MM.1S (cell line): Measurements from ENCODE around the gene AHRR.

Experiments
- DNase-seq: peaks from one replicate; pipeline ENCODE4 v3.0.0-alpha.2; 2015
- H2AFZ ChIP-seq: fragments of 300-600 bp; sonication (generic); 2 replicates; pipeline ENCODE4 v1.6.0; 2016; ENCODE audit warnings: antibody characterized with exemption, low read length
- H3F3A ChIP-seq: fragments of 300-600 bp; sonication (generic); 2 replicates; pipeline ENCODE4 v1.6.1; 2016; ENCODE audit warnings: mild to moderate bottlenecking, antibody characterized with exemption, low read length, moderate library complexity, mixed read lengths; ENCODE audit not compliant: insufficient read depth
- H3K27ac ChIP-seq: fragments of 300-600 bp; sonication (generic); 2 replicates; pipeline ENCODE4 v1.5.1; 2016; ENCODE audit warnings: mild to moderate bottlenecking, low read length
- H3K27me3 ChIP-seq: fragments of 300-600 bp; sonication (generic); replicated peaks from 2 replicates; pipeline ENCODE4 v1.6.0; 2016; ENCODE audit warnings: low read length; ENCODE audit not compliant: insufficient read depth
- H3K36me3 ChIP-seq: fragments of 300-600 bp; sonication (generic); replicated peaks from 2 replicates; pipeline ENCODE4 v1.6.1; 2016; ENCODE audit warnings: mild to moderate bottlenecking, low read length, mixed read lengths; ENCODE audit not compliant: insufficient read depth
- H3K4me1 ChIP-seq: fragments of 300-600 bp; sonication (generic); 2 replicates; pipeline ENCODE4 v1.6.1; 2016; ENCODE audit warnings: low read length, mixed read lengths
- H3K4me2 ChIP-seq: fragments of 300-600 bp; sonication (generic); 2 replicates; pipeline ENCODE4 v1.6.0; 2016; ENCODE audit warnings: low read depth, low read length
- H3K4me3 ChIP-seq: fragments of 300-600 bp; sonication (generic); 2 replicates; pipeline ENCODE4 v1.5.1; 2016; ENCODE audit warnings: low read length, mixed read lengths
- H3K79me2 ChIP-seq: fragments of 300-600 bp; sonication (generic); 2 replicates; pipeline ENCODE4 v1.6.1; 2016; ENCODE audit warnings: mixed run types, low read length, mixed read lengths
- H3K9ac ChIP-seq: fragments of 300-600 bp; sonication (generic); 2 replicates; pipeline ENCODE4 v1.6.1; 2016; ENCODE audit warnings: low read length, mixed read lengths
- H3K9me2 ChIP-seq: fragments of 300-600 bp; sonication (generic); replicated peaks from 2 replicates; pipeline ENCODE4 v1.6.1; 2016; ENCODE audit warnings: mild to moderate bottlenecking, low read length, mixed read lengths; ENCODE audit not compliant: insufficient read depth
- H3K9me3 ChIP-seq: fragments of 300-600 bp; sonication (generic); replicated peaks from 2 replicates; pipeline ENCODE4 v1.6.1; 2016; ENCODE audit warnings: mild to moderate bottlenecking, low read length, mixed read lengths; ENCODE audit not compliant: insufficient read depth
- H4K20me1 ChIP-seq: fragments of 300-600 bp; sonication (generic); 2 replicates; pipeline ENCODE4 v1.6.1; 2016; ENCODE audit warnings: mild to moderate bottlenecking, low read length, moderate library complexity, mixed read lengths; ENCODE audit not compliant: insufficient read depth
- CTCF ChIP-seq: fragments of 300-600 bp; sonication (generic); IDR thresholded peaks from 2 replicates; pipeline ENCODE4 v1.5.1; 2016; ENCODE audit warnings: antibody characterized with exemption, low read length, mixed read lengths
- EZH2 ChIP-seq: fragments of 300-600 bp; sonication (generic); optimal IDR thresholded peaks from 2 replicates; pipeline ENCODE3; 2017; ENCODE audit warnings: low read depth, mild to moderate bottlenecking, antibody characterized with exemption, low read length, mixed read lengths
- EZH2phosphoT487 ChIP-seq: fragments of 300-600 bp; sonication (generic); IDR thresholded peaks from 2 replicates; pipeline ENCODE4 v1.6.1; 2018; ENCODE audit warnings: antibody characterized with exemption, low read length

AHRR gene

DNA sequence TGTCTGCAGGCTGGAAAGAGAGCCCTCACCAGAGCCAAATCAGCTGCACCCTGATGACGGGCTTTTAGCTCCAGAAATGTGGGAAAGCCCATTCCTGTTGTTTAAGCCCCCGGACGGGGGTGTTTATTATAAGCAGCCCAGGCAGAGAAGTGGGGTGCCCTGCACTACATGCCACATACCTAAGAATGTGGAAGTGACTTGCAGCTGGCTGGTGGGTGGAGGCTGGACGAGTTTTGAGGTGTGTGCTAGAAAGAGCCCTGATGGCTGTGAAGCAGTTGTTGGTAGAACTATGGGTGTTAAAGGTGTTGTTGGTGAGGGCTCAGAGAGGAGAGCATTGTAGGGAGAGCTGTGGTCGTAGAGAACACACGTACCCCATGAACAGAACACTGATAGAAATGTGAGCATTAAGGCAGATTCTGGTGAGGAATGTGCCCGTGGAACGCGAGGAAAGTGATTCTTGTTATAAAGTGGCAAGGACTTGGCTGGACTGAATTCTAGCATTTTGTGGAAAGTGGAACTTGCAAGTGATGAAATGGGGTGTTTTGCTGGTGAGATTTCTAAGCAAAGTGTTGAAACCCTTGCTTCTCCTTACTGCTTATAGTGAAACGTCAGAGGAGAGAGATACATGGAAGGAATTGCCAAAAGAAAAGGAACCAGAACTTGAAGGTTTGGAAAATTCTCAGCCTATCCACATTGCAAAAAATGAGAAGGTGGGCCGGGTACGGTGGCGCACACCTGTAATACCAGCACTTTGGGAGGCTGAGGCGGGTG, 38.9 kb downstream of the AHRR start:
- Histone ChIP-seq H3K4me3 (no peak overlapping the region), H3K27me3 (no peaks in the 10 kb centered on the region), H4K20me1 (no peaks in the 10 kb centered on the region), H3K9ac (no peak overlapping the region), H3K9me3 (no peaks in the 10 kb centered on the region), H3K9me2 (no peaks in the 10 kb centered on the region), H2AFZ (no peak overlapping the region), H3K79me2 (no peaks in the 10 kb centered on the region), H3F3A (no peaks in the 10 kb centered on the region), H3K4me1 (no peaks in the 10 kb centered on the region), H3K27ac (no peak overlapping the region), H3K36me3 (no peaks in the 10 kb centered on the region), H3K4me2 (no peak overlapping the region)
- no peak for DNase-seq
- no peak for TF ChIP-seq EZH2phosphoT487
- no peak for TF ChIP-seq CTCF
- TF ChIP-seq EZH2, result no peak

- Histone ChIP-seq H3K9me3 (no peaks in the 10 kb centered on the region), H3K4me2 (no peak overlapping the region), H3K9me2 (no peaks in the 10 kb centered on the region), H3K36me3 (no peaks in the 10 kb centered on the region), H3K4me3 (no peak overlapping the region), H3K27ac (no peak overlapping the region), H3K27me3 (no peaks in the 10 kb centered on the region), H4K20me1 (no peaks in the 10 kb centered on the region), H3K9ac (no peak overlapping the region), H3K4me1 (no peaks in the 10 kb centered on the region), H3F3A (no peaks in the 10 kb centered on the region), H3K79me2 (no peaks in the 10 kb centered on the region), H2AFZ (no peak overlapping the region)
- no peak for DNase-seq
- TF ChIP-seq CTCF (no peak), EZH2 (no peak), EZH2phosphoT487 (no peak)
Observed at GRCh38 chr5:362189-362588, 40.7 kb downstream of the AHRR start.

- no peaks in the 10 kb centered on the region for H3K79me2 ChIP-seq
- DNase-seq, result no peak
- H3K9me2 ChIP-seq, result no peaks in the 10 kb centered on the region
- H2AFZ ChIP-seq, result no peak overlapping the region
- no peaks in the 10 kb centered on the region for H3F3A ChIP-seq
- H3K4me2 ChIP-seq, result no peak overlapping the region
- no peaks in the 10 kb centered on the region for H3K36me3 ChIP-seq
- H3K27me3 ChIP-seq, result no peaks in the 10 kb centered on the region
- no peak overlapping the region for H3K27ac ChIP-seq
- no peak overlapping the region for H3K9ac ChIP-seq
- H3K9me3 ChIP-seq, result no peaks in the 10 kb centered on the region
- TF ChIP-seq EZH2phosphoT487, result no peak
- TF ChIP-seq EZH2, result no peak
- no peak for TF ChIP-seq CTCF
- H3K4me1 ChIP-seq, result no peaks in the 10 kb centered on the region
- H4K20me1 ChIP-seq, result no peaks in the 10 kb centered on the region
- H3K4me3 ChIP-seq, result no peak overlapping the region
Observed at GRCh38 chr5:362978-363765, 41.7 kb downstream of the AHRR start.
